SK-N-SH (cell line): Measurements from ENCODE around the gene RPL18.

ENCODE experiments used
- CTCF ChIP-seq: fragments of 200-600 bp; sonication (generic); IDR thresholded peaks from 2 replicates; pipeline ENCODE4 v1.6.1; 2017; ENCODE audit warnings: antibody characterized with exemption, mild to moderate bottlenecking, moderate library complexity
- EP300 ChIP-seq, 2 experiments: IDR thresholded peaks; 2 replicates each; pipeline versions ENCODE4 v1.4.0 to v1.6.1; 2012; ENCODE audit warnings: borderline replicate concordance in 1 of 2, low read depth in 1 of 2, low read length in 1 of 2
- GATA2 ChIP-seq: sonication (generic); formaldehyde crosslinking; IDR thresholded peaks from 2 replicates; pipeline ENCODE4 v1.5.0; 2020; ENCODE audit warnings: mild to moderate bottlenecking, missing genetic modification reagents
- MAX ChIP-seq: IDR thresholded peaks from 2 replicates; pipeline ENCODE4 v1.4.0; 2012; ENCODE audit warnings: low read depth
- POLR2AphosphoS5 ChIP-seq: IDR thresholded peaks from 2 replicates; pipeline ENCODE4 v1.6.1; 2012; ENCODE audit warnings: low read depth, low read length
- RXRA ChIP-seq: IDR thresholded peaks from 2 replicates; pipeline ENCODE4 v1.4.0; 2012; ENCODE audit warnings: low read depth, mild to moderate bottlenecking, borderline replicate concordance
- TCF12 ChIP-seq: IDR thresholded peaks from 2 replicates; pipeline ENCODE4 v1.4.0; 2012
- YY1 ChIP-seq: IDR thresholded peaks from 2 replicates; pipeline ENCODE4 v1.4.0; 2012; ENCODE audit warnings: low read depth, mild to moderate bottlenecking

- TF ChIP-seq RXRA (no peak), CTCF (no peak), POLR2AphosphoS5 (no peak; the same call in 1 of the 2 replicates), GATA2 (CRISPR knock-in tag) (no peak), MAX (no peak), YY1 (no peak), EP300 (IDR thresholded peaks at IDR 0.05; ENCODE audit: borderline replicate concordance in 1 of 2, low read depth in 1 of 2, low read length in 1 of 2) (no peak), TCF12 (no peak)
Measured at GRCh38 chr19:48630296-48631063, 11.5 kb upstream of the RPL18 start.
